COLO668 (cell line): Measurements from ENCODE around the gene HSPA9.

Experiments used
- DNase-seq: peaks from one replicate; lab custom pipeline; 2025; ENCODE audit not compliant: unreplicated experiment; lab: John Stamatoyannopoulos, UW

HSPA9 gene

DNA sequence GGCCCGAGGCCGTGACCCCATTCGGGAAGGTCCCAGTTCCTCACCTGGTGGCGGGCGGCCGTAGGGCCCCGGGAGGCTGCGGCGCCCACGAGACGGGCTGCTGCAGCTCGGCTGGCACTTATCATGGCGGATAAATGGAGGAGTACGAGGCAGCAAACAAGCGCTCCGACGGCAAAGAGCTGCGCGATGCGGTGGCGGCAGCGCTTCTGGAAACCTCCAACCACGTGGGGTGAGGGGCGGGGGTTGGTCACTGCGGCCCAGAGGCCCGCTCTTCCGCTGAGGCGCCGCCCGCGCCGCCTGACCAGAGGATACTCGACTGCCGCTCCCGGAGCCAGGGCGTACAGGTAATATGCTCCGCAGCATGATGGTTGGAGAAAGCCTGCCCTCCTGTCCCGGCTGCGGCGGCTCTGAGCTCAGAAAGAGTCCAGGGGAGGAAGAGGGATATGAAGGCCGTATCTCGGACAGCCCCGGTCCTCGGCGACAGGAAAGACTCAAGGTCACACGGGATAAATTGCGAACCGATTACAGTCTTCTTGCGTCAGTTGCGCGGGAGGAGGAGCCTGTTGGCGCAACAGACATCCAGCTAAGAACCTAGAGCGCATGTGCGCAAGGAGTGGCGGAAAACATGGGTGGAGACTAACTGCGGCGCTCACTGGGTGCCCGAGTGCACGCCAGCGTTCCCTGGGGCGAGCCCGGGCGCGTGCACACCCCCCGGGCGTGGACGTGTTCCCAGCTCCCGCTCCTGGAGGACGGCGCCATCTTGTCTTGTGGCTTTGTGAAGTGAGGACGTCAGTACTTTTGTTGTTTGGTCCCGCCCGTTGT lies at the start of gene HSPA9:
HSPA9 (minus strand) TSS at position 208 of the 822 bp plus-strand sequence; CDS start at position 125, 83 bp downstream.
- peak; percentile 95 for DNase-seq

- no peak for DNase-seq
These were observed 47.9 kb upstream of the HSPA9 start for GRCh38 chr5:138623053-138623452.

- no peak for DNase-seq
These were observed 46.9 kb upstream of the HSPA9 start for GRCh38 chr5:138622051-138622450.

DNA sequence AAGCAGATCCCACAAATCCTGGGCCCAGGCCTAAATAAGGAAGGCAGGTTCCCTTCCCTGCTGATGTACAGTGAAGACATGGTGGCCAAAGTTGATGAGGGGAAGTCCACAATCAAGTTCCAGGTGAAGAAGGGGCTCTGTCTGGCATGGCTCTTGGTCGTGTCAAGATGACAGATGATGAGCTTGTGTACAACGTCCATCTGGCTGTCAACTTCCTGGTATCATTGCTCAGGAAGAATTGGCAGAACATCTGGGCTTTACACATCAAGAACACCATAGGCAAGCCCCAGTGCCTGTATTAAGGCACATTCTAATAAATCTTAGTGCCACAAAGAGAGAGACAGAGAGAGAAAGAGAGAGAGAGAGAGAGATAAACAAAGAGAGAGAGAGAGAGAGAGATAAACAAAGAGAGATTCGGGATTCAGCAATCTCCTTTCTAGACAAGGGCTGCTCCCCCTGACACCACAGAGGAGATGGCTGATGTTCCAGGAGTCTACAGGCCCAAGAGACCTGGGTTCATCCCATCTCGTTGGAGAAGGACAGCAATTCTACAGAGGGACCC lies 45.5 kb upstream of the HSPA9 start:
- DNase-seq, result no peak

DNA sequence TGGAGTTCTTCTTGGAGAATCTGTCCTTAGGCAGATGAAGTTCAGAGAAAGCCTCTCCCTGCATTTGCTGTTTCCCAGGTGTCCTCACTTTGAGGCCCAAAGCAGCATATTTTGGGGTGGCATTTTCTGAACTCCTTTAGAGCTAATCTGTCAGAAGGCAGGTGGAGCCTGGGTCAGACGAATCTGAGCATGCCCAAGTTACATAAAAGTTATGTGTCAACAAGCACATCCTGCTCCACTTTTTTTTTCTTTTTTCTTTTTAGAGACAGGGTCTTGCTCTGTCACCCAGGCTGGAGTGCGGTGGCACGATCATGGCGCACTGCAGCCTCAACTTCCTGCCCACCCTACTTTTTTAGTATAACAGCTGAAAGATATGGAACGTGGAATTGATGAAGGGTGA lies 41.3 kb upstream of the HSPA9 start:
- no peak for DNase-seq

DNA sequence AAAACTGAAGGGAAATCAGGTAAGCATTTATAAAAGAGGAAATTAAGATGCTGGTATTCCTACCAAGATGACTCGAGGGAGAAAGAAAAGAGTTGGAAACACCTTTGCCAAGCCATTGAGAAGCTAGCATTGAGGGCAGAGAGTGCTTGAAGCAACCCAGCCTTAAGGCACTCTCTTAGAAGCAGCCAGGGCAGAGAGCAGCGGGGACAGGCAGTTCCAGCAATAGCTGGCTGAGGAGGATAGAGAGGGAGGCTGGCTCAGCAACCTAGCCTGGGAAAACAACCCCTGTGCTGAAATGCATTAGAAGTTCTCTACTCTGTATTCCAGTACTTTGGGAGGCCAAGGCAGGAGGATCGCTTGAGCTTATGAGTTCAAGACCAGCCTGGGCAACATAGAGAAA lies 40.3 kb upstream of the HSPA9 start:
- no peak for DNase-seq

GRCh38 chr5:138611678-138612218 lies 36.5 kb upstream of the HSPA9 start:
- DNase-seq, result no peak

- DNase-seq, result no peak
These were observed 35.9 kb upstream of the HSPA9 start for GRCh38 chr5:138610918-138611677.

DNA sequence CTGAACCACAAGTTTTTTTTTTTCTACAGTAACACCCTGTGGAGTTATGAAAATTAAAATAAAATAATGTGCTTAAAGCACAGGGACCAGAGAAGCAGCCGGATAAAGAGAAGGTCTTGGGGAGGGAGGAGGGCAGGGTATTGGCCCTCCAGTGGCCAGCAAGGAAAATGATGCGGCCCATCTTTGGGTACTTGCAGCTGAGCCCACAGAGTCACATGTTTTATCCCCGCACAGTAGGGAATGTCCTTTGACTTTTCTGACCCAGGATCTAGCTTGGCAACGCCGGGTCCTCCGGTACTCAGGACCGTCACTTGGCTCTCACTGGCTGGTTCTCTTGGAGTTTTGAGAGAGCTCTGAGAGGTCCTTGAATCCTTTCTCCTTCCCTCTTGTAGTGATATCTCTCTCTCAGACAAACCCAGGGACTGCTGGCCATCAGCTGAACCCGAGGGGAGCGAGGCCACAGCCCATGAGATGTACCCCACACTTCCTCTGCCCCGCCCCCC lies 35.3 kb upstream of the HSPA9 start:
- DNase-seq, result no peak

- no peak for DNase-seq
These were observed 31.3 kb upstream of the HSPA9 start for GRCh38 chr5:138606378-138607064.

DNA sequence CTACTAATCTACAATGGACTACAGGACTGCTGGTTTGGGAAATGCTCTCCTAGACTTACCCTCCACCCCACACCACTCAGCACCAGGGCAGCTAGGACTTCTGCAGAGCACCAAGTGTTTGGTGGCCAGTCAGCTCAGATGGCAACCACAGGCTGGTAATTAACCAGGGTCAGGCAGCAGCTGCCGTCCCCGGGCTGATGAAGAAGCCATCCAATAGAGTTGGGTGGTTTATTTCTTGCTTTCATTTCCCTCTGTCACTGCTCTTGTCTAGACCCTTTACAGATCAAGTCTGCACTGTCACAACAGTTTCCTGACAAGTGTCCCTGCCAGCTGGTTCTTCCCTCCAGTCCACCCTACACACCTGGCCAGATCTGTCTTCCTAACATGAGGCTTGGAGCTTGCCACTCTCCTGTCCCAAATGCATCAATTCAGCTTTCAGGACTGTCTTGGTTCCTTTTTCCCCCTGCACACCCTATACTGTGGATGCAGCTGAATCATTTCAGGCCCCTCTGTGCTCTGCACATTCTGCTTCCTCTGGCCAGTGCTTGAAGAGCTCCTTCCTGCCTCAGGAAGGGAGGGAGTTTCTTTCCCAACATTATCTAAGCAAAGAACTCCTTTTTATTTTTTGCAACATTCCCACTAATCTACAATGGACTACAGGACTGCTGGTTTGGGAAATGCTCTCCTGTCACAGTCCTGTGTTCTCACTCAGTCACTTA lies 30.2 kb upstream of the HSPA9 start:
- peak; percentile 2 for DNase-seq

GRCh38 chr5:138604176-138604785 lies 29.1 kb upstream of the HSPA9 start:
- no peak for DNase-seq

DNA sequence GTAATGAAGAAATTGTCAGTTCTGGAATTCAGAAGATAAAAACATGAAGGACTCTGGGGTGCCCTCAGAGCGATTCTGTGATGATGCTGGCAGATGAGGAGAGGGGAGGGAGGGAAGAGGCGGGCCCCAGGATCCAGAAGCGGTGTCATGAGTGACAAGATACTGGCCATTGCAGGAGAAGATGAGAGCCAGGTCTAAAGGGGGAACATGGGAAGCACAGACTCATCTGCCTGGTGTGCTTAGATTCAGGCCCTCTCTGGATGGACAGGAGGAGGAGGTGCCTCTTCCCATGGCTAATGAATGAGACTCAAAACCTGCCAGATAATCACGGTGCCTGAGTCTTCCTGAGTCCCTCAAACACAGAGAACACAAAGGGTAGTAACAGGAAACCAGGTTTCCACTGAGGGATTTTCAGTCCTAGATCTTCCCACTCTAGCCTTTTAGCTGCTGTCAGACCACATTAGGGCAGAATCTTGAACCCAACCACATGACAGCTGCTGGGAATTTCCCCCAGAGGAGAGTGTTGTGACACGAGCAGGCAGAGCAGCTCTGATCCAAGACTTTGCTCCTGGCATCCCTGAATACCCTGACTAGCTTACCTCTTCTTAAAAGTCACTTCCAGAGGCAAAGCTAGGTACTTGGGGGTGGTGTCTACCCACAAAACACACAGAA lies 28.2 kb upstream of the HSPA9 start:
- DNase-seq, result no peak

GRCh38 chr5:138602371-138603000 lies 27.3 kb upstream of the HSPA9 start:
- DNase-seq, result no peak

DNA sequence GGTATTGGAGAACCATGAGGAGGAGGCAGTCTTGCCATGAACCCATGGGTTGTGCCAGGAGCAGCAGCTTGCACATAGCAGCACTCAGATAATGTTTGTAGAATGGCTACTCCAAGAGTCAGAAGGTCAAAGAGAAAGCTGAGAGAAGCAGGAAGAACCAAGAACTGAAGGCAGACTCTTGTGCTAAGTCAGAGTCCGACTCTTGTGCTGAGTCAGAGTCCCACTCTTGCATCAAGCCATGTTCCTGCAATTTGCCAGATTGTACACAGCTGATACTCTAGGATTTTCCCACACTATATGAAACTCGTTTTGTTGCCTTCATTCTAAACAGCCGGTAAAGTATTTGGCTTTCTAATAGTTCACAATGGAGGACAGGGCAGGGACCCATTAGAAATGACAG lies 26.2 kb upstream of the HSPA9 start:
- DNase-seq, result no peak

GRCh38 chr5:138600446-138600845 lies 25.2 kb upstream of the HSPA9 start:
- DNase-seq, result no peak

GRCh38 chr5:138597661-138598400 lies 22.6 kb upstream of the HSPA9 start:
- DNase-seq, result no peak
